NCI-H1105 (cell line): ENCODE results near the gene TTC12.

Experiments used
- DNase-seq: peaks from one replicate; lab custom pipeline; 2025; lab: John Stamatoyannopoulos, UW

The TTC12 gene

DNA sequence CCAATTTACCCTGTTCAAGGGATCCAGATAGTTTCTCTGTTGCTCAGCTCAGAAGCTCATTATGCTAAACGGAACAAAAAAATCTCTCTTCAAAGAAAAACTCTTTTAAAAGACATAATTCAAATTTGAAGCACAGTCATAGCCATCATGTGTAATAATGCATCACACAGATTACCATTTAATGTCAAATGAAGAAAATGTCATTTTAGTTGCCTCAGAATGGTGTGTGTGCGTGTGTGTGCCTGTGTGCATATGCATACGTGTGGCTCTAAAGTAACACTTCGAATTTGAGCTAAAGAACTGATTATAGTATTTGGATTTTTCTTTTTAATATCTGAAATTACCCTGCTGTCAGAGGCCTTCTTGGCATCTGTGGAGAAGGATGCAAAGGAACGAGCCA is 9.9 kb downstream of the TTC12 start:
- no peak for DNase-seq

- no peak for DNase-seq
Measured at GRCh38 chr11:113329725-113330124, 15.3 kb downstream of the TTC12 start.

DNA sequence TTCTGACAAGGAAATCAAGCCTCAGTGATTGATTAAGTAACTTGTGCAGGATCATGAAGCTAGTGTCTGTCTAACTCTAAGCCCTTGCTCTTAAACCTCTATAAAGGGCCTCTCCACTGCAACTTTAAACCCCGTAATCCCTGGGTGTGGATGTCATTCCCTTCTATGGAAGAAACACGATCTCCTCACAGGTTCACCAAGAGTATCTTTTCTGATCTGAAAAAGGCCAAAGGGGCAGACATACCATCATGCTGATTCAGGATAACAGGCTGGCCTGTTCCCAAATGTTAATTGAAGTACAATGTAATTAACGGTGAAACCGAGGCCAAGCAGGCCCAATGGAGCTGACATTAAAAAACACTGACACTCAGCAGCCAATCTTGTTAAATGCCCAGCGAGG is 17.1 kb downstream of the TTC12 start:
- DNase-seq = peak; percentile 48

DNA sequence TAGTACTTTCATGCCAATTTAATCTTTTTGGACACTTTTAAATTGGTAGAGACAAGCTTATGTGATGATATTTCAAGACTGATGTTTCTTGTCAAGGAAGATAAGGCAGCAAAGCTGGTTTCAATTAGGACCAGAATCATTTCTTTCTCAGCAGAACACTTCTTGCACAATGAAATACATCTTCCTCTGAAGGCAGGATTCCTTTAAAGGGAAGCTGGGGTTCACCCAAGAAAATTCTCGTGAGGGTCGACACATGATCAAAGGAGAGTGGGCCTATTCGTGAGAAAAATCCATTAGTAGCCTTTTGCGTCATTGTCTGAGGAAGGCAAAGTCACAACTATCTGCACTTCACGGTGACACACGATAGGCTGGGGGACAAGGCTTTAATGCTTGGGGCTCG is 17.6 kb downstream of the TTC12 start:
- no peak for DNase-seq

DNA sequence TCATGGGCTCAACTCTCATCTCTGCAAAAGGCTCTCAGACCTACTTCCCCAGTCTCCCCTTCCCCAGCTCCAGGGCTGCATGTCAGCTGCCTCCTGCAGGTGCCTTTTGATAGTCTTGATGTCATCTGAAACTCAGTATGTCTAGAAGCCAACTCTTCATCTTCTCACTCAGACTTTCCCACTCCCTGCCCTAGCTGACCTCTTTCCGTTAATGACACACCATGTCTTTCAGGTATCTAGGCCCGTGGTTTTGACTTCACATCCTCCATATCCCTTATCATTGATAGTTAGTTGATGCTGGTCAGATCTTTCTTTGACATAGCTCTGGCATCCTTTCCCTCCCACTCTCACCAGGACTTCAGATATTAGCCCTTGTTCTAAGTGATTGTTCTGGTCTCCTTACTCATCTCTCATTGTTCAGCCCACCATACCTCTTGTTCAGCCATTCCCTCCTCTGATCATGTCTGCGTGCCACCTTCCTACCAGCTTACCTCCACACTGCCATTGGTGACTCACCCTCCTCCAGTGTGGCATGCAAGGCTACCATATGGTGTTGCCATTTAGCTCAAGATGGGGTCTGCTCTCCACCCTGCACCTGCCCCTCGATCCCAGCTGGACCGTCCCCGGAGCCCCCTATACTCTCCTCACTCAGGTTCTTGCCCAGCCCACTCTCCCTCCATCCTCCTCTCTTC is 18.4 kb downstream of the TTC12 start:
- no peak for DNase-seq

DNA sequence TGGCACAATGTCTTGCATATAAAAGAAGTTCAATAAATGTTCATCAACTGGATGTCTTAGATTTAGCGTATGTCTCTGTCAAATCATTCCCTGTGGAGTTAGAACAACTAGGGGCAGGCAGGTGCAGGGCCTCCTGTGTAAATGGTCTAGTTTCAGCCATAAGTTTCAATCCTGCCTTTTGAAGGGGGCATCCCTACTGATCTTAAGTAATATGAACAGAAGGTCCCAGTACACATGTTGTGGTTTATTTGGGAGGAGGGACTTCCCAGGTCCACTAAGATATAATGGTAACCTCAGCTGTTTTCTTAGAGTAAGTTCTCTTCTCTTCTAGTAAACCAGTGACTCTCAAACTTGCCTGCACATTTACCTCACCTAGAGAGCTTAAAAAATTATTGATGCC is 19.8 kb downstream of the TTC12 start:
- no peak for DNase-seq

GRCh38 chr11:113338730-113339129 is 24.3 kb downstream of the TTC12 start:
- DNase-seq = no peak

GRCh38 chr11:113339929-113340589 is 25.7 kb downstream of the TTC12 start:
- no peak for DNase-seq

DNA sequence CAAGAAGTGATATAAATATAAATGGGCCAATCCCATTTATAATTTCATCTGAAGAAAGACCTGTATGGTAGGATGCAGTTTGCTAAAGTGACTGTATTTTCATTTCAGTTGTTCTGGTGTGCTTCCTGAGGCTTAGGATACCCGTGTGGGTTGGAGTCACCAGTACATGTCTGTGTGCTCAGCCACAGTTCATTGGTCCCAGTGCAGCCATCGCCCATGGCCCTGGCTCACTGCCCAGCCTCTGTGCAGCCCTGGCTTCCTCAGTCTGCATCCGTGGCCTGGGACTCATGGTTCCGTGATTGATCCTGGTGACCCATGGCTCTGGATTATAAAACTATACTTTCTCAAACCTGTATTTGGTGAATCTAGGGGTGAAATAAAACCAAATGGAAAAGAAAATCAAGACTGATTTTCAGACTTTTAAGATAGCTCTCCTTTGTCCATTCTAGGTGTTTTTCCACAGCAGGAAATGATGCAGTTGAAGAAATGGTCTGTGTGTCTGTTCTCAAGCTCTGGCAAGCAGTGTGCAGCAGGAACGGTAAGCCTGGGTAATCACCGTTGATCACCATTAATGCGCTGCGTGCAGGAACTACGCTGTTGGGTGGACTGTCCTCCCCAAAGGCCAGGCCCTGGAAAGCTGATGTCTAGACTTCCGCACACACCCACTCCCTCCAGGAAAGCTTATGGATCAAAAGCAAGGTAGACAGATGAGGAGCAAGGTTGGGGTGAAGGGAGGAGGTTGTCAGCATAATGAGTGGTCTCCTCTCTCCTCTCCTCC is 27.2 kb downstream of the TTC12 start:
- DNase-seq = no peak

- no peak for DNase-seq
Measured at GRCh38 chr11:113345978-113346377, 31.6 kb downstream of the TTC12 start.

GRCh38 chr11:113349528-113349927 is 35.1 kb downstream of the TTC12 start:
- DNase-seq = no peak

- no peak for DNase-seq
Measured at GRCh38 chr11:113350336-113351067, 36.1 kb downstream of the TTC12 start.

GRCh38 chr11:113351068-113351450 is 36.7 kb downstream of the TTC12 start:
- peak; percentile 26 for DNase-seq

DNA sequence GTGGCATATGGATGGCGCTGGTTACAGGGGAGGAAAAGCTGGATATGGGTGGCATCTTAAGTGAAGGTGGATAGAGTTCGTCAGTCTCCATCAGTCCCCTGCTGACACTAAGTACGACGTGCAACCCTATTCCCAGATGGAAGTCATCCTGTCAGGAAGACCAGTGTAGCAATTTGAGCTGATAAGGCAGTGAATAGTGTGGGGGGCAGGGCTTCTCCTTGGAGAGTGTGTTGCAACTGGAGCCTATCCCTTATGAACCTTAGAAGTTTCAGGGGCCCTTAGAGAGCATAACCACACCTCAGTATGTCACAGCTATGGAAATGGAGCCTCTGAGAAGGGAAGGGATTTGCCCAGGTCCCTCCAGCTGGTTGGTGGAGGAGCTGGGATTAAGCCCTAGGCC is 37.1 kb downstream of the TTC12 start:
- no peak for DNase-seq

DNA sequence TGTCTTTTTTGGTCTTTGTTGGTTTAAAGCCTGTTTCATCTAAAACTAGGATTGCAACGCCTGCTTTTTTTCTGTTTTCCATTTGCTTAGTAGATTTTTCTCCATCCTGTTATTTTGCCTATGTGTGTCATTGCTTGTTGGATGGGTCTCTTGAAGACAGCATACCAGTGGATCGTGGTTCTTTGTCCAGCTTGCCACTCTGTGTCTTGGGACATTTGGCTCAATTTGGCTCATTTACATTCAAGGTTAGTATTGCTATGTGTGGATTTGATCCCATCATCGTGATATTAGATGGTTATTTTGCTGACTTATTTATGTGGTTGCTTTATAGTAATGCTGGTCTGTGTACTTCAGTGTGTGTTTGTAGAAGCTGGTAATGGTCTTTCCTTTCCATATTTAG is 41.8 kb downstream of the TTC12 start:
- no peak for DNase-seq

DNA sequence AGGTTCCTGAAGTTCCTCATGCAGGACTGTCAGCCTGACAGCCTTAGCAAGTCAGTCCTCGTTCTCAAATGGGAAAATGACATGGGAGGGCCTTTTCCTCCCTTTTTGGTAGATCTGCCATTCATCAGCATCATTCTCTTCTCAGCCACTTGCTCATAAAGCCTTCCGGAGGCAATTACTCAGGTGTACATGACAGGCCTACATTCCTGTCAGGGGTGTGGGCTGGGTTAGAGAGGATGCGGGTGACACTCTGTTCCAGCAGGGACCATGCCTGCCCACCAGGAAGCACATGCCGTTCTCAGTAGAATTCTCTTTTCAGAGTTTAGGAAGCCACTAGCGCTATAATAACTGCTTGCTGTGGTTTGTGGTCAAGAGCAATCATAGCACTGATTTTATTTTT is 49.0 kb downstream of the TTC12 start:
- DNase-seq = no peak

- no peak for DNase-seq
Measured at GRCh38 chr11:113363996-113364641, 49.7 kb downstream of the TTC12 start.

- DNase-seq = no peak
Measured at GRCh38 chr11:113365895-113366294, 51.5 kb downstream of the TTC12 start.

- DNase-seq = no peak
Measured at GRCh38 chr11:113369411-113369810, 55.0 kb downstream of the TTC12 start.

DNA sequence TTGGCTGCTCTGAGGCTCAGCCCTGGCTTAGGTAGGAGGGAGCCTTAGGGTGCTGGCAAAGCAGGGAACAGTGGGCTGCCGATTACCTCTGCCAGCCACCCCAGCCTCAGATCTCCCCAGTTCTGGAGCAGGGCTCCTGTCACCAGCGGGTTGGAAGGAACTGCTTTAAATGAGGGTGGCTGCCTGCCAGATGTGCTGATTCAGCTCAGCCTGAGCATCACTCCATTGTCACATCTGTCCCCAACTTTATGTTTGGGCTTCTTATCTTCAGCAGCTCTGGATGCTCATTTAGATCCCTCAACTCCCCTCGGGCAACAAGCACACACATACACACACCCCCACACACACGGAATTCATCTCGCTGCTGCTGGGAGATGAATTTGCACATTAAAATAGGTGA is 56.3 kb downstream of the TTC12 start:
- no peak for DNase-seq

GRCh38 chr11:113372309-113372708 is 57.9 kb downstream of the TTC12 start:
- no peak for DNase-seq

DNA sequence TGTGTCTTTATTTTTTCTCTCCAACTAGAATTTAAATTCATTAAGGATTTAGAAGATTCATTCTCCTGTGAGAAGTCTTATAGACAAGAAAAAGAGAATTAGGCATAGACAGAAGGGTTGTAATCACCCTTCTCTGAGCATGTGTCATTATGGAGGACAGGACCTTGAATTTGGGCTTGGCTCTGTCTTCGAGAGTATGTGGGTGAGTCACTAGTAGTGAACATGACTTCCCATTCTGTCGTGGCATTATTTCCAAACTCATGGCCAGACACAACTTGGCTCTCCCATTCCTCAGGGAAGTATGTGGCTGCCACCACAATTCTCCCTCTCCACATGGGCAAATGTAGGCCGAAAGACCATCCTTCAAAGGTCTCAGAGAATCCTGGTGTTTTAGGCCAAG is 58.9 kb downstream of the TTC12 start:
- DNase-seq = no peak
